Suprapubic skin (tissue), 4 donors: Measurements from ENCODE around the gene FAM174B.

Experiments
- CTCF ChIP-seq, 2 donors: fragments of 200-600 bp in 1 of 2; fragments of 450-650 bp in 1 of 2; sonication (generic) in 1 of 2; IDR thresholded peaks; one replicate each; pipeline ENCODE4 v1.5.1; 2016 to 2019; ENCODE audit warnings: antibody characterized with exemption in 2 of 2, mild to moderate bottlenecking in 1 of 2, moderate library complexity in 1 of 2
- EP300 ChIP-seq: sonication (generic); formaldehyde crosslinking; IDR thresholded peaks from one replicate; pipeline ENCODE4 v1.6.1; 2017; ENCODE audit warnings: antibody characterized with exemption
- POLR2AphosphoS5 ChIP-seq, 3 donors: sonication (generic); formaldehyde crosslinking; IDR thresholded peaks; one replicate each; pipeline ENCODE4 v1.6.1; 2017; ENCODE audit warnings: antibody characterized with exemption in 3 of 3

- TF ChIP-seq EP300 (no peak), CTCF (IDR thresholded peaks at IDR 0.05) (no peak), POLR2AphosphoS5 (IDR thresholded peaks at IDR 0.05) (no peak)
Observed at GRCh38 chr15:92648190-92648875, 7.2 kb downstream of the FAM174B start.
